ENCODE measurements around the gene IMMP2L. TPM values are rescaled to one million over a fixed set of nuclear protein-coding genes. Genes with fewer than 3 reads are reported as not detected.

Gene IMMP2L
- total and polyA plus RNA-seq, 4 donors, result 7.3 to 21.1 (median 12.4) TPM

DNA sequence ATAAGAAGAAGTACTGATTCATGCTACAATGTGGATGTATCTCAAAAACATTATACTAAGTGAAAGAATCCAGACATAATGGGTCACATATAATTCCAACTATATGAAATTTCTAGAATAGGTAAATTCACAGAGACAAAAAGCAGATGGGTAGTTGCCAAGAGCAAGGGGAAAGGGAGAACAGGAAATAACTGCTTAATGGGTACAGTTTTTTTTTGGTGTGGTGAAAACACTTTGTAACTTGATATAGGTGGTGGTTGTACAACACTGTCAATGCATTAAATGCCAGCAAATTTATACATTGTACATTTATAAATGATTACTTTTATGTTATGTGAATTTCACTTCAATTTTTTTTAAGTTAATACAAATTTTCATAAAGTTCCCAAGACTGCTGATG lies 490.7 kb downstream of the IMMP2L start:
- TF ChIP-seq JUND (IDR thresholded peaks at IDR 0.05) (no peak), RXRA (IDR thresholded peaks at IDR 0.05) (no peak), FOXA1 (IDR thresholded peaks at IDR 0.05) (no peak), NR2F2 (IDR thresholded peaks at IDR 0.05) (no peak), SP1 (IDR thresholded peaks at IDR 0.05) (no peak), HNF4G (IDR thresholded peaks at IDR 0.05) (no peak), GABPA (IDR thresholded peaks at IDR 0.05 in 1 of 2, conservative IDR thresholded peaks at IDR 0.05 in 1 of 2) (no peak)
- TF ChIP-seq, protein P1, sequence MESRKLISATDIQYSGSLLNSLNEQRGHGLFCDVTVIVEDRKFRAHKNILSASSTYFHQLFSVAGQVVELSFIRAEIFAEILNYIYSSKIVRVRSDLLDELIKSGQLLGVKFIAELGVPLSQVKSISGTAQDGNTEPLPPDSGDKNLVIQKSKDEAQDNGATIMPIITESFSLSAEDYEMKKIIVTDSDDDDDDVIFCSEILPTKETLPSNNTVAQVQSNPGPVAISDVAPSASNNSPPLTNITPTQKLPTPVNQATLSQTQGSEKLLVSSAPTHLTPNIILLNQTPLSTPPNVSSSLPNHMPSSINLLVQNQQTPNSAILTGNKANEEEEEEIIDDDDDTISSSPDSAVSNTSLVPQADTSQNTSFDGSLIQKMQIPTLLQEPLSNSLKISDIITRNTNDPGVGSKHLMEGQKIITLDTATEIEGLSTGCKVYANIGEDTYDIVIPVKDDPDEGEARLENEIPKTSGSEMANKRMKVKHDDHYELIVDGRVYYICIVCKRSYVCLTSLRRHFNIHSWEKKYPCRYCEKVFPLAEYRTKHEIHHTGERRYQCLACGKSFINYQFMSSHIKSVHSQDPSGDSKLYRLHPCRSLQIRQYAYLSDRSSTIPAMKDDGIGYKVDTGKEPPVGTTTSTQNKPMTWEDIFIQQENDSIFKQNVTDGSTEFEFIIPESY (IDR thresholded peaks at IDR 0.05), result no peak
- DNase-seq (ENCODE audit: low spot score), result no peak
- no peaks in the 10 kb centered on the region for H3K9me3 ChIP-seq (ENCODE audit: control insufficient read depth in 4 of 4, low read length in 3 of 4)
- H3K36me3 ChIP-seq (ENCODE audit: control insufficient read depth in 4 of 4, insufficient read depth in 3 of 4, low read depth in 1 of 4, low read length in 3 of 4), result no peaks in the 10 kb centered on the region
- no peak overlapping the region for H3K27ac ChIP-seq (ENCODE audit: low read depth in 1 of 2, low read length in 2 of 2)
- no peaks in the 10 kb centered on the region for H3K27me3 ChIP-seq (ENCODE audit: control insufficient read depth in 4 of 4, insufficient read depth in 4 of 4, low read length in 3 of 4)
- H3K9ac ChIP-seq (ENCODE audit: low read depth in 1 of 2, low read length in 2 of 2), result no peak overlapping the region
- no peaks in the 10 kb centered on the region for H3K4me1 ChIP-seq (ENCODE audit: control insufficient read depth in 4 of 4, insufficient read depth in 4 of 4, low read length in 3 of 4)
- no peak overlapping the region for H3K4me3 ChIP-seq (ENCODE audit: low read depth in 1 of 3, low read length in 3 of 3)

DNA sequence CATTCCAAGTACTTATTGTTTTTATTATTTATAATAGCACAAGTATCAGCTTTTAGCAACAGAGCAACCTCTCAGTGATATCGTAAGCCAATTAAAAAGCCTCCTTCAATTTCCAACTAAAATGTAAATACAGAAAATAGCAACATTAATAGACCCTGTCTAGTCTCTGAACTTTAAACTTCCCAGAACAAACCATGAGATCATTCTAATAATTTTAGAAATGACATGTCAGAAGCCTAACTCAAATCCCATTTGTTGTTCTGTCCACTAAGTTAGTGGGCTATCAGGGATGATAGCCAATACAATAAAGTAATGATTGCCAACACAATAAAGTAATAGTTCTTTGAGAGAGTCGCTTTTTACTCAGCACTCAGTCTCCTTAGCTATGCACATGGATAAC lies 493.7 kb downstream of the IMMP2L start:
- Histone ChIP-seq H3K4me1 (ENCODE audit: control insufficient read depth in 4 of 4, insufficient read depth in 4 of 4, low read length in 3 of 4) (no peaks in the 10 kb centered on the region), H3K4me3 (ENCODE audit: low read depth in 1 of 3, low read length in 3 of 3) (no peak overlapping the region), H3K27ac (ENCODE audit: low read depth in 1 of 2, low read length in 2 of 2) (no peak overlapping the region), H3K9ac (ENCODE audit: low read depth in 1 of 2, low read length in 2 of 2) (no peak overlapping the region), H3K36me3 (ENCODE audit: control insufficient read depth in 4 of 4, insufficient read depth in 3 of 4, low read depth in 1 of 4, low read length in 3 of 4) (no peaks in the 10 kb centered on the region), H3K27me3 (ENCODE audit: control insufficient read depth in 4 of 4, insufficient read depth in 4 of 4, low read length in 3 of 4) (no peaks in the 10 kb centered on the region), H3K9me3 (ENCODE audit: control insufficient read depth in 4 of 4, low read length in 3 of 4) (no peaks in the 10 kb centered on the region)
- no peak for DNase-seq (ENCODE audit: low spot score)
- no peak for TF ChIP-seq HNF4A (conservative IDR thresholded peaks at IDR 0.05)
- TF ChIP-seq, protein P1 (IDR thresholded peaks at IDR 0.05), result no peak
- WGBS, result 85% methylated on average over 2 of the region's 2 CpGs

GRCh38 chr7:111067682-111068081 lies 494.6 kb downstream of the IMMP2L start:
- WGBS, result 88% methylated on average over 2 of the region's 2 CpGs
- no peak for DNase-seq (ENCODE audit: low spot score)
- Histone ChIP-seq H3K27ac (ENCODE audit: low read depth in 1 of 2, low read length in 2 of 2) (no peak overlapping the region), H3K27me3 (ENCODE audit: control insufficient read depth in 4 of 4, insufficient read depth in 4 of 4, low read length in 3 of 4) (no peaks in the 10 kb centered on the region), H3K36me3 (ENCODE audit: control insufficient read depth in 4 of 4, insufficient read depth in 3 of 4, low read depth in 1 of 4, low read length in 3 of 4) (no peaks in the 10 kb centered on the region), H3K4me3 (ENCODE audit: low read depth in 1 of 3, low read length in 3 of 3) (no peak overlapping the region), H3K9ac (ENCODE audit: low read depth in 1 of 2, low read length in 2 of 2) (no peak overlapping the region), H3K4me1 (ENCODE audit: control insufficient read depth in 4 of 4, insufficient read depth in 4 of 4, low read length in 3 of 4) (no peaks in the 10 kb centered on the region), H3K9me3 (ENCODE audit: control insufficient read depth in 4 of 4, low read length in 3 of 4) (peaks cover 0 to 6% (median under 1%) of the 10 kb centered on the region in 4 donors)
- TF ChIP-seq FOXA1 (IDR thresholded peaks at IDR 0.05) (no peak), NR2F2 (IDR thresholded peaks at IDR 0.05) (no peak), RAD21 (IDR thresholded peaks at IDR 0.05) (no peak), EGR1 (IDR thresholded peaks at IDR 0.05; ENCODE audit: low read depth in 2 of 2) (no peak), RXRA (IDR thresholded peaks at IDR 0.05) (no peak), TAF1 (conservative IDR thresholded peaks at IDR 0.05) (no peak), HNF4A (conservative IDR thresholded peaks at IDR 0.05) (no peak), SP1 (IDR thresholded peaks at IDR 0.05) (no peak), JUND (IDR thresholded peaks at IDR 0.05) (no peak), FOXA2 (IDR thresholded peaks at IDR 0.05) (no peak), GABPA (IDR thresholded peaks at IDR 0.05 in 1 of 2, conservative IDR thresholded peaks at IDR 0.05 in 1 of 2) (no peak)
- TF ChIP-seq, protein P2, sequence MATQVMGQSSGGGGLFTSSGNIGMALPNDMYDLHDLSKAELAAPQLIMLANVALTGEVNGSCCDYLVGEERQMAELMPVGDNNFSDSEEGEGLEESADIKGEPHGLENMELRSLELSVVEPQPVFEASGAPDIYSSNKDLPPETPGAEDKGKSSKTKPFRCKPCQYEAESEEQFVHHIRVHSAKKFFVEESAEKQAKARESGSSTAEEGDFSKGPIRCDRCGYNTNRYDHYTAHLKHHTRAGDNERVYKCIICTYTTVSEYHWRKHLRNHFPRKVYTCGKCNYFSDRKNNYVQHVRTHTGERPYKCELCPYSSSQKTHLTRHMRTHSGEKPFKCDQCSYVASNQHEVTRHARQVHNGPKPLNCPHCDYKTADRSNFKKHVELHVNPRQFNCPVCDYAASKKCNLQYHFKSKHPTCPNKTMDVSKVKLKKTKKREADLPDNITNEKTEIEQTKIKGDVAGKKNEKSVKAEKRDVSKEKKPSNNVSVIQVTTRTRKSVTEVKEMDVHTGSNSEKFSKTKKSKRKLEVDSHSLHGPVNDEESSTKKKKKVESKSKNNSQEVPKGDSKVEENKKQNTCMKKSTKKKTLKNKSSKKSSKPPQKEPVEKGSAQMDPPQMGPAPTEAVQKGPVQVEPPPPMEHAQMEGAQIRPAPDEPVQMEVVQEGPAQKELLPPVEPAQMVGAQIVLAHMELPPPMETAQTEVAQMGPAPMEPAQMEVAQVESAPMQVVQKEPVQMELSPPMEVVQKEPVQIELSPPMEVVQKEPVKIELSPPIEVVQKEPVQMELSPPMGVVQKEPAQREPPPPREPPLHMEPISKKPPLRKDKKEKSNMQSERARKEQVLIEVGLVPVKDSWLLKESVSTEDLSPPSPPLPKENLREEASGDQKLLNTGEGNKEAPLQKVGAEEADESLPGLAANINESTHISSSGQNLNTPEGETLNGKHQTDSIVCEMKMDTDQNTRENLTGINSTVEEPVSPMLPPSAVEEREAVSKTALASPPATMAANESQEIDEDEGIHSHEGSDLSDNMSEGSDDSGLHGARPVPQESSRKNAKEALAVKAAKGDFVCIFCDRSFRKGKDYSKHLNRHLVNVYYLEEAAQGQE (IDR thresholded peaks at IDR 0.05), result no peak
- TF ChIP-seq, protein P3, sequence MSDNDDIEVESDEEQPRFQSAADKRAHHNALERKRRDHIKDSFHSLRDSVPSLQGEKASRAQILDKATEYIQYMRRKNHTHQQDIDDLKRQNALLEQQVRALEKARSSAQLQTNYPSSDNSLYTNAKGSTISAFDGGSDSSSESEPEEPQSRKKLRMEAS (IDR thresholded peaks at IDR 0.05), result no peak
- TF ChIP-seq, protein P1 (IDR thresholded peaks at IDR 0.05), result no peak
- TF ChIP-seq, protein P4, sequence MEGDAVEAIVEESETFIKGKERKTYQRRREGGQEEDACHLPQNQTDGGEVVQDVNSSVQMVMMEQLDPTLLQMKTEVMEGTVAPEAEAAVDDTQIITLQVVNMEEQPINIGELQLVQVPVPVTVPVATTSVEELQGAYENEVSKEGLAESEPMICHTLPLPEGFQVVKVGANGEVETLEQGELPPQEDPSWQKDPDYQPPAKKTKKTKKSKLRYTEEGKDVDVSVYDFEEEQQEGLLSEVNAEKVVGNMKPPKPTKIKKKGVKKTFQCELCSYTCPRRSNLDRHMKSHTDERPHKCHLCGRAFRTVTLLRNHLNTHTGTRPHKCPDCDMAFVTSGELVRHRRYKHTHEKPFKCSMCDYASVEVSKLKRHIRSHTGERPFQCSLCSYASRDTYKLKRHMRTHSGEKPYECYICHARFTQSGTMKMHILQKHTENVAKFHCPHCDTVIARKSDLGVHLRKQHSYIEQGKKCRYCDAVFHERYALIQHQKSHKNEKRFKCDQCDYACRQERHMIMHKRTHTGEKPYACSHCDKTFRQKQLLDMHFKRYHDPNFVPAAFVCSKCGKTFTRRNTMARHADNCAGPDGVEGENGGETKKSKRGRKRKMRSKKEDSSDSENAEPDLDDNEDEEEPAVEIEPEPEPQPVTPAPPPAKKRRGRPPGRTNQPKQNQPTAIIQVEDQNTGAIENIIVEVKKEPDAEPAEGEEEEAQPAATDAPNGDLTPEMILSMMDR (IDR thresholded peaks at IDR 0.05; ENCODE audit: low read depth, low read length, missing input control), result no peak

Measured in liver (tissue), 9 donors.